MM.1S (cell line): ENCODE measurements around the gene LRFN2.

Experiments used
- DNase-seq: peaks from one replicate; pipeline ENCODE4 v3.0.0-alpha.2; 2015
- H2AFZ ChIP-seq: fragments of 300-600 bp; sonication (generic); 2 replicates; pipeline ENCODE4 v1.6.0; 2016; ENCODE audit warnings: antibody characterized with exemption, low read length
- H3F3A ChIP-seq: fragments of 300-600 bp; sonication (generic); 2 replicates; pipeline ENCODE4 v1.6.1; 2016; ENCODE audit warnings: mild to moderate bottlenecking, antibody characterized with exemption, low read length, moderate library complexity, mixed read lengths; ENCODE audit not compliant: insufficient read depth
- H3K27ac ChIP-seq: fragments of 300-600 bp; sonication (generic); 2 replicates; pipeline ENCODE4 v1.5.1; 2016; ENCODE audit warnings: mild to moderate bottlenecking, low read length
- H3K27me3 ChIP-seq: fragments of 300-600 bp; sonication (generic); replicated peaks from 2 replicates; pipeline ENCODE4 v1.6.0; 2016; ENCODE audit warnings: low read length; ENCODE audit not compliant: insufficient read depth
- H3K36me3 ChIP-seq: fragments of 300-600 bp; sonication (generic); replicated peaks from 2 replicates; pipeline ENCODE4 v1.6.1; 2016; ENCODE audit warnings: mild to moderate bottlenecking, low read length, mixed read lengths; ENCODE audit not compliant: insufficient read depth
- H3K4me1 ChIP-seq: fragments of 300-600 bp; sonication (generic); 2 replicates; pipeline ENCODE4 v1.6.1; 2016; ENCODE audit warnings: low read length, mixed read lengths
- H3K4me2 ChIP-seq: fragments of 300-600 bp; sonication (generic); 2 replicates; pipeline ENCODE4 v1.6.0; 2016; ENCODE audit warnings: low read depth, low read length
- H3K4me3 ChIP-seq: fragments of 300-600 bp; sonication (generic); 2 replicates; pipeline ENCODE4 v1.5.1; 2016; ENCODE audit warnings: low read length, mixed read lengths
- H3K79me2 ChIP-seq: fragments of 300-600 bp; sonication (generic); 2 replicates; pipeline ENCODE4 v1.6.1; 2016; ENCODE audit warnings: mixed run types, low read length, mixed read lengths
- H3K9ac ChIP-seq: fragments of 300-600 bp; sonication (generic); 2 replicates; pipeline ENCODE4 v1.6.1; 2016; ENCODE audit warnings: low read length, mixed read lengths
- H3K9me2 ChIP-seq: fragments of 300-600 bp; sonication (generic); replicated peaks from 2 replicates; pipeline ENCODE4 v1.6.1; 2016; ENCODE audit warnings: mild to moderate bottlenecking, low read length, mixed read lengths; ENCODE audit not compliant: insufficient read depth
- H3K9me3 ChIP-seq: fragments of 300-600 bp; sonication (generic); replicated peaks from 2 replicates; pipeline ENCODE4 v1.6.1; 2016; ENCODE audit warnings: mild to moderate bottlenecking, low read length, mixed read lengths; ENCODE audit not compliant: insufficient read depth
- H4K20me1 ChIP-seq: fragments of 300-600 bp; sonication (generic); 2 replicates; pipeline ENCODE4 v1.6.1; 2016; ENCODE audit warnings: mild to moderate bottlenecking, low read length, moderate library complexity, mixed read lengths; ENCODE audit not compliant: insufficient read depth
- EZH2 ChIP-seq: fragments of 300-600 bp; sonication (generic); optimal IDR thresholded peaks from 2 replicates; pipeline ENCODE3; 2017; ENCODE audit warnings: low read depth, mild to moderate bottlenecking, antibody characterized with exemption, low read length, mixed read lengths
- EZH2phosphoT487 ChIP-seq: fragments of 300-600 bp; sonication (generic); IDR thresholded peaks from 2 replicates; pipeline ENCODE4 v1.6.1; 2018; ENCODE audit warnings: antibody characterized with exemption, low read length
- TF ChIP-seq, protein P1 (sequence below): fragments of 300-600 bp; sonication (generic); IDR thresholded peaks from 2 replicates; pipeline ENCODE4 v1.5.1; 2016; ENCODE audit warnings: antibody characterized with exemption, low read length, mixed read lengths

Gene LRFN2

DNA sequence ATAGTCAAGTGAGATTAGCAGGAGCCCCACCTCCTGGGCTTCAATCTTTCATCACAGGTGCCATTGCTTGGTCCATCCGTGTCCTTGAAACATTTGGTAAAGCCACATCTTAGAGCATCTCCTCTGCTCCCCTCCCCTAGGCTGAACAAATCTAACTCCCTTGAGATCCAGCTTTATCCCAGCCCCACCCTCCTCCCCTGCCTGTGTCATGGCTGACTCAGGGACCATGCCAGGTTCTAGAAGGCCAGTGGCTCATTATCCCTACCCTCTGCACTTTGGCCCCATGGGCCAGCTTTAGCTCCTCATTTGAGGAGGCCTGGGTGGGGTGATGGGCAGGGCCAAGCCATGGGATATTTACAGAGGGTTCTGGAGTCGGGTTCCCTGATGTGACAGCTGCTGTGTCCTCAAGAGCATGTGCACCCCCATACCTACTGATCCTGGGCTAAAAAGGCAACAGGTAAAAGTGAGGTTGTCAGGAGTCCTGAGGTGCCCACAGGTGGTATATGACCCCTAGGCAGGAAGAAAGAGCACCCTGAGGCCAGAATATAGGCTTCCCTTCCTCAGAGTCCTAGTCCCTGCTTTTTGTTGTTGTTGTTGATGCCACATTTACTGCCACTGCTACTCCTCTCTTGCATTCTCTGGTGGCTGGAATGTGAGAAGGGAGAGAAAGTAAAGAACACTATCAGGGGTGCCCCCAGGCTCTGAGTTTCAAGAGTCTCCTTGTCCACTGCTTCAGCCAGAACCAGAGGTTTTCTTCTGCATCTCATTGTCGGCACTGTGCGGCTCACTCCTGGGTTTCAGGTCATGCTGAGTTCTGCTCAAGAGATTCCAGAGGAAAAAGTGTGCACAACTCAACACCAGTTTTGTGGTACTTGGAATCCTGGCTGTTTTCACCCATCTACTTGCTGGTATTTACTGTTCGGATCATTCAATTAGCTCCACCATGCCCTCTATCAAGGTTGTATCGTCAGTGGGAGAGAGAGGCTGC, 228.4 kb downstream of the LRFN2 start:
- Histone ChIP-seq H3K9ac (no peak overlapping the region), H3K79me2 (no peaks in the 10 kb centered on the region), H3K9me2 (no peaks in the 10 kb centered on the region), H3K27me3 (no peaks in the 10 kb centered on the region), H3K4me1 (no peaks in the 10 kb centered on the region), H3K27ac (no peak overlapping the region), H3K36me3 (no peaks in the 10 kb centered on the region), H3K9me3 (no peaks in the 10 kb centered on the region), H3K4me3 (no peak overlapping the region), H3F3A (no peaks in the 10 kb centered on the region), H3K4me2 (no peak overlapping the region), H4K20me1 (no peaks in the 10 kb centered on the region), H2AFZ (no peak overlapping the region)
- no peak for DNase-seq
- TF ChIP-seq EZH2 = no peak
- no peak for TF ChIP-seq EZH2phosphoT487
- TF ChIP-seq, protein P1, sequence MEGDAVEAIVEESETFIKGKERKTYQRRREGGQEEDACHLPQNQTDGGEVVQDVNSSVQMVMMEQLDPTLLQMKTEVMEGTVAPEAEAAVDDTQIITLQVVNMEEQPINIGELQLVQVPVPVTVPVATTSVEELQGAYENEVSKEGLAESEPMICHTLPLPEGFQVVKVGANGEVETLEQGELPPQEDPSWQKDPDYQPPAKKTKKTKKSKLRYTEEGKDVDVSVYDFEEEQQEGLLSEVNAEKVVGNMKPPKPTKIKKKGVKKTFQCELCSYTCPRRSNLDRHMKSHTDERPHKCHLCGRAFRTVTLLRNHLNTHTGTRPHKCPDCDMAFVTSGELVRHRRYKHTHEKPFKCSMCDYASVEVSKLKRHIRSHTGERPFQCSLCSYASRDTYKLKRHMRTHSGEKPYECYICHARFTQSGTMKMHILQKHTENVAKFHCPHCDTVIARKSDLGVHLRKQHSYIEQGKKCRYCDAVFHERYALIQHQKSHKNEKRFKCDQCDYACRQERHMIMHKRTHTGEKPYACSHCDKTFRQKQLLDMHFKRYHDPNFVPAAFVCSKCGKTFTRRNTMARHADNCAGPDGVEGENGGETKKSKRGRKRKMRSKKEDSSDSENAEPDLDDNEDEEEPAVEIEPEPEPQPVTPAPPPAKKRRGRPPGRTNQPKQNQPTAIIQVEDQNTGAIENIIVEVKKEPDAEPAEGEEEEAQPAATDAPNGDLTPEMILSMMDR = no peak

DNA sequence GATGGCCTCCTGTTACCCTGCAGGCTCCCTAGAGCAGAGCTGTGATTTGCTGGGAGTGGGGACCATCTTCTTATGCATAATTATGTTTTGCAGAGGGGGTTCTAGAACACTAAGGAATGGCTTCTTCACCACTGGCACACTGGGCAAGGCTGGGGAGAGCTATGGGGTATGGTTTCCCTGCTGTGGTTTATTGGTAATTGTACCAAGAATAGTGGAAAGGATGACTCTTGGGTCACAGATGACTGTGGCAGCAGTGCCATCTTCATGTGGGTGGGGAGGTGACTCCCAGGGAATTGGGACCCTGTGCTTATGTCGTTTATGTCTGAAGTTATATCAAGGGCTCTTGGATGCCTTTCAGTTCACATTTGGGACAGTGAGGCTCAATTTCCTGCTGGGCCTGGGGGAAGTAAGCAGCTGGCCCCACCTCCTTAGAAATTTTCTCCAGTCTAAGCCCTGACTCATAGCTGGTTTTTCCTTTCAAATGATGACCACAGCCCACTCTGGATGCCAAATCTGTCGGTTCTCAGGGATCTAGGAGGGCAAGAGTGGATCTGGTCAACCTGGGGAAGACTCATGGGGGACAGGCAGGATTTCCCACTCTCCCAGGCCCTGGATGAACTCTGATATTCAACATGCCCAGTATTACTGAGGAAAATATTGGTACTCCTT, 230.8 kb downstream of the LRFN2 start:
- Histone ChIP-seq H3K79me2 (no peaks in the 10 kb centered on the region), H3K9ac (no peak overlapping the region), H3K27me3 (no peaks in the 10 kb centered on the region), H4K20me1 (no peaks in the 10 kb centered on the region), H2AFZ (no peak overlapping the region), H3K4me2 (no peak overlapping the region), H3K27ac (no peak overlapping the region), H3K9me2 (no peaks in the 10 kb centered on the region), H3K4me1 (no peaks in the 10 kb centered on the region), H3F3A (no peaks in the 10 kb centered on the region), H3K36me3 (no peaks in the 10 kb centered on the region), H3K9me3 (no peaks in the 10 kb centered on the region), H3K4me3 (no peak overlapping the region)
- TF ChIP-seq, protein P1 = no peak
- no peak for TF ChIP-seq EZH2phosphoT487
- no peak for TF ChIP-seq EZH2
- DNase-seq = no peak

- Histone ChIP-seq H3K9me3 (no peaks in the 10 kb centered on the region), H3K4me1 (no peaks in the 10 kb centered on the region), H3K79me2 (no peaks in the 10 kb centered on the region), H3K4me3 (no peak overlapping the region), H3K4me2 (no peak overlapping the region), H3K27me3 (no peaks in the 10 kb centered on the region), H3K9me2 (no peaks in the 10 kb centered on the region), H3F3A (no peaks in the 10 kb centered on the region), H4K20me1 (no peaks in the 10 kb centered on the region), H3K9ac (no peak overlapping the region), H2AFZ (no peak overlapping the region), H3K27ac (no peak overlapping the region), H3K36me3 (no peaks in the 10 kb centered on the region)
- no peak for DNase-seq
- TF ChIP-seq, protein P1 = no peak
- no peak for TF ChIP-seq EZH2phosphoT487
- no peak for TF ChIP-seq EZH2
Measured at GRCh38 chr6:40355532-40355931, 231.6 kb downstream of the LRFN2 start.
